ENCODE results near the gene HHAT.

The HHAT gene

DNA sequence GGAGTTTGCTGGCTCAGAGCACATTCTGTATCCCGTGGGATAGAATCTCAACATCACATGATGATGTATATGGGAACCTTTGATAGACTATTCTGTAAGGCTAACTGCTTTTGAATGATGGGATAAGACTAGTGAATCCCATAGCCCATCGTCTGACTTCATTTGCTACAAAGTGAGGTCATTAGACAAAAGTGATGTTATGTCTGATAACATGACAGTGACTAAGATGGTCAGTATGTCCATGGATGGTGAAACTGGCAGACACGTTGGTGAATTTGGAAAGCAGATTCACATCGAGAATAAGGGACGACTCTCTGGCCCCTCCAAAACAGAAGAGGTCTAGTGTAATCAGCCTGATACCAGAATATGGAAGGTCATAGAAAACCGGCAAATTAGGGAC is 108.4 kb downstream of the HHAT start:
- Mint-ChIP-seq H3K27ac (no peak overlapping the region), H3K36me3 (peaks cover 16% of the 10 kb centered on the region), H3K27me3 (no peaks in the 10 kb centered on the region), H3K4me1 (peaks cover 3% of the 10 kb centered on the region), H3K4me3 (no peak overlapping the region), H3K9me3 (no peaks in the 10 kb centered on the region)
- DNase-seq (ENCODE audit: low spot score in 2 of 2) = no peak
- ATAC-seq (ENCODE audit: low read depth) = no peak

DNA sequence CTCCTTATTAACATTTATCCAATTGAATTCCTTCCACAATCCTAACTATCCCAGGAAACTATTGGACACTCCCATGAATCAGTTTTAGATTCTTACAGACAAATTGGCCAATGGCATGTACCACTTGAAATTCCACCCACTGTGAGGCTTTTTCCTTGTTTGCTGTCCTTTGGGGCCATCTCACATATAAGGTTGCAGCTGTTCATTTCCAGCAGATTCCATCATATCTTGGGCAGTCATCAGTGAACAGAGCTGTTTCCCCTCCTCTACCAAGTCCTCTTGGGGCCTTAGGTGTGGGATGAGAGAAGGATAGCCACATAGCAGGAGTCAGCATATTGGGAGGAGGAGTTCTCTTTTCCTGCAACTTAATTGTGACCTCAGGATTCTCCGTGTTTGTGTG is 109.1 kb downstream of the HHAT start:
- peaks cover 14% of the 10 kb centered on the region for H3K36me3 Mint-ChIP-seq
- ATAC-seq (ENCODE audit: low read depth) (no peak), DNase-seq (ENCODE audit: low spot score in 2 of 2) (no peak)
- no peaks in the 10 kb centered on the region for H3K9me3 Mint-ChIP-seq
- H3K4me1 Mint-ChIP-seq = peaks cover 3% of the 10 kb centered on the region
- H3K27ac Mint-ChIP-seq = no peak overlapping the region
- no peak overlapping the region for H3K4me3 Mint-ChIP-seq
- H3K27me3 Mint-ChIP-seq = no peaks in the 10 kb centered on the region

DNA sequence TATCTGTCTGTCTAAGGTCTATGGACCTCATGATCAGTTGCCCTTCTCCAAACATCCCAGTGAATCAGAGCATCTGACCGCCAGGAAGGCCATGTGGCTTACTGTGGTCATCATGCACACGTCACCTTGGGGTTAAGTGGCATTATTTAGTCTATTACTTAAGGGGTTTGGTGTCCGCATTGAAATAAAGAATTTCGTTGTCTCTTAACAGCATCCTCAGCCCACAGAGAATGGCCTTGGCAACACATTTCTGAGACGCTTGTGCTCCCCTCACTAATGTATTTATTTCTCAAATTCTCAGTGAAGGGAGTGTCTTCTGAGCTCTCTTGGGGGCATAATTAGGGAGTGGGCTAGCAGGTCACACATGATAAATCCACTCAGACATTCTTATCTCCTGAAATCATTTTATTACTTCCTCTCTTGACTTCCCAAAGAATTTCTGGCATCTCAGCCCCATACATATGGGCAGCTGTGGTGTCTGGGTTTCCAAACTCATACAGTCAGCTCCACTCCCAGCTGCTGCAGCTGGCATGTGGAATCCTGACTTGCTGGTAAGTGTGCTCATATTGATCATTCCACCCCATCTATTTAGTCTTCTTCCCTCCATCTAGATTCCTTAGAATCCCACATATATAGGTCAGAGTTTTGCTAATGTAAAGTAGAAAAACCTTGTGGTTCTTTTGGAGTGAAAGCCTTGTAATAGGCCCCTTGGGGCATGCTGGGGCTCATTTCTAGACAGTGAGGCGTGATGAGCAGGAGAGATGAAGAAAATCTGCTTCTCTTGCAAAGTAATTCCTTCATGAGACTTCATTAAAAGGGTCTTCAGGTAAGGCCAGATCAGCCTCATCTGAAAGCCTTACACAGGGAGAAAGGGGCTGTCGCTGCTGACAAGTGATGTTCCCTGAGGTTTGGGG is 110.5 kb downstream of the HHAT start:
- H3K27me3 Mint-ChIP-seq = no peaks in the 10 kb centered on the region
- peaks cover 3% of the 10 kb centered on the region for H3K4me1 Mint-ChIP-seq
- H3K9me3 Mint-ChIP-seq = no peaks in the 10 kb centered on the region
- no peak overlapping the region for H3K4me3 Mint-ChIP-seq
- peaks cover 11% of the 10 kb centered on the region for H3K36me3 Mint-ChIP-seq
- DNase-seq (ENCODE audit: low spot score in 2 of 2) = no peak
- no peak for ATAC-seq (ENCODE audit: low read depth)
- no peak overlapping the region for H3K27ac Mint-ChIP-seq

DNA sequence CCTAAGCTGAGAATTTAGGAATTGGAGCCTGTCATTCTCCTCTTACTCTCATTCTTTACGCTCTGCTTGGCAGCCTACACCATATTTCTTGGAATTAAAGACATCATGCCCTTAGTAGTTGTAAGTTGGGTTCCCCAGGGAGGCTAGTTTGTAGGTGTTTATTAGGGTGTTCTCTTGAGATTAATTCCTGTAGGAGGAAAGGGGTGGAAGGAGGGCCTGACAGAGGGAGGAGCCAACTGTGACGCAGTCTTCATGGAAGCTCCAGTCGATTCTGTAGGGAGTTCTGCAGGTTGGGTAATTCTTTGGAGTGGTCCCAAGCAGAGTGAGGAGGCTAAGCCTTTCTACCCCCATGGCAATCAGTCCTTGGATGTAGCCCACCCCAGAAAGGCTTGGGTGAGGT is 111.4 kb downstream of the HHAT start:
- Mint-ChIP-seq H3K9me3 (no peaks in the 10 kb centered on the region), H3K27ac (no peak overlapping the region), H3K4me3 (no peak overlapping the region), H3K27me3 (no peaks in the 10 kb centered on the region), H3K4me1 (peaks cover 3% of the 10 kb centered on the region), H3K36me3 (peaks cover 11% of the 10 kb centered on the region)
- ATAC-seq (ENCODE audit: low read depth) (no peak), DNase-seq (ENCODE audit: low spot score in 2 of 2) (no peak)

DNA sequence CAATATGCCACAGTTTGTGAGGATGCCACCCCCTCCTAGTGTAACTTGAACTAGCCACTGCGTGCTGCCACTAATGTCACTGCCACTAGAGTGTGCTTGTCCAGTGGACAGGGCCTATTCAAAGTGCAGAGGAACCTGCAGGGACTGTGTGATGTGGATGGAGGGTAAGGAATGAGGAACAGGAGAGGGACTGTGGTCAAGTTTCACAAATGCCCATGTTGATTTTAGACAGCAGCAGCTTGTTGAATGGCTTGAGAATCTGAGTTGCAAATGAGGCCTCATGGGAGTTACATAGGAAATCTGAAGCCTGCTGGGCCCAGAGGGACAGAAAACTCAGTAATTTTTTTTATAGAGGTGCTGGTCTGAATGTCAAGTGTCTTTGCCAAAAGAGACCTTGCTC is 112.3 kb downstream of the HHAT start:
- Mint-ChIP-seq H3K27ac (no peak overlapping the region), H3K4me1 (peaks cover 3% of the 10 kb centered on the region), H3K9me3 (no peaks in the 10 kb centered on the region), H3K4me3 (no peak overlapping the region), H3K27me3 (no peaks in the 10 kb centered on the region), H3K36me3 (peaks cover 11% of the 10 kb centered on the region)
- ATAC-seq (ENCODE audit: low read depth) = no peak
- DNase-seq (ENCODE audit: low spot score in 2 of 2) = no peak

DNA sequence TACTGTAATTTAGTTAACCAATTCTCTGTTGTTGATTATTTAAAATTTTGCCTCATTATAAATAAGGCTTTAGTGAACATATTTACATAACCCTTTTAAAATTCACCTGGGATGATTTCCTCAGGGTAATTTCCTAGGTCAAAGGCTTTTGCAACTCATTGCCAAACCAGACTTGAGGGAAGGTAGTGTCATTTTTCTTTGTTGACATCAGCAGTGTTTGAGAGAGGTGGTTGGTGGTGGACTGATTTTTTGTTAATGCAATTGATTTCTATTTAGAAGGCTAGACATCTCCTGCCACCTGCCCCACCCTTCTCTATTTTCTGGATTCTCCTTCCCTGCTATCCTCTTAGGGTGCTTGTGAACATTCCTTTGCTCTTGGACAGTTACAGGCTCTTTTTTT is 116.8 kb downstream of the HHAT start:
- peaks cover 14% of the 10 kb centered on the region for H3K36me3 Mint-ChIP-seq
- DNase-seq (ENCODE audit: low spot score in 2 of 2) = no peak
- H3K9me3 Mint-ChIP-seq = no peaks in the 10 kb centered on the region
- peaks cover 10% of the 10 kb centered on the region for H3K4me1 Mint-ChIP-seq
- H3K27ac Mint-ChIP-seq = no peak overlapping the region
- H3K27me3 Mint-ChIP-seq = no peaks in the 10 kb centered on the region
- H3K4me3 Mint-ChIP-seq = no peak overlapping the region
- ATAC-seq (ENCODE audit: low read depth) = no peak

DNA sequence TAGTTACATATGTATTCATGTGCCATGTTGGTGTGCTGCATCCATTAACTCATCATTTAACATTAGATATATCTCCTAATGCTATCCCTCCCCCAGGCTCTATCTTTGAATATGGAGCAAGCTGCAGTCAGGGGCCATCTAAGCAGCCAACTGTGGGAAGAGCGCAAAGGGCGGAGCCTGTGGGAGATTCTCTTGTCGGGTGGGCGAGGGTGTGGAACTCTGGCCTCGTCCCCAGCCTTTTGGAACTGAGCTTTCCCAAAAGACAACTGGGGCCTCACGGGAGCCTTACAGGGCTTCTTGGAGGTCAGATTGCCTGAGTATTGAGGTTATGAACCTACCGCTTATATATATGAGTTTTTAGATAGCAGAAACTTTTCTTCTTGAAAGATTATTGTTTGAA is 117.2 kb downstream of the HHAT start:
- Mint-ChIP-seq H3K36me3 (peaks cover 12% of the 10 kb centered on the region), H3K9me3 (no peaks in the 10 kb centered on the region), H3K27me3 (no peaks in the 10 kb centered on the region), H3K4me1 (peaks cover 9% of the 10 kb centered on the region), H3K27ac (no peak overlapping the region), H3K4me3 (no peak overlapping the region)
- DNase-seq (ENCODE audit: low spot score in 2 of 2) = no peak
- ATAC-seq (ENCODE audit: low read depth) = no peak

DNA sequence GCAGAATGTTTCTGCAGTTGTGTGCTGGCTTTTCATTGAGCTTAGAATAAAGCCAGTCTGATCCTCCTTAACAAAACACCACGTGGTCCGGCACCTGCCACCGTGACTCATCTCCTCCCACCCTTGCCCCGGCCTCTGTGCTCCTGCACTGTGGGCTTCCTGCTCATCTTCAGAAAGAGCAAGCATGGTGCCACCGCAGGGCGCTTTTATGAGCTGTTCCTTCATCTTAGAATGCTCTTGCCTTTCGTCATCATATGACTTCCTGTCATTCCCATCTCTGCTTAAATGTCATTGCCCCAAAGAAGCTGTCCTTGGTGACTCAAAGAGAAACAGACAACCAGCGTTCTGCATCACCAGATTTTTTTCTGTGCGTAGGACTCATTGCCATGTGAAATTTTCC is 117.8 kb downstream of the HHAT start:
- H3K36me3 Mint-ChIP-seq = peaks cover 11% of the 10 kb centered on the region
- peak; percentile 51 for ATAC-seq (ENCODE audit: low read depth)
- H3K4me3 Mint-ChIP-seq = peak overlapping the region; percentile 25

DNA sequence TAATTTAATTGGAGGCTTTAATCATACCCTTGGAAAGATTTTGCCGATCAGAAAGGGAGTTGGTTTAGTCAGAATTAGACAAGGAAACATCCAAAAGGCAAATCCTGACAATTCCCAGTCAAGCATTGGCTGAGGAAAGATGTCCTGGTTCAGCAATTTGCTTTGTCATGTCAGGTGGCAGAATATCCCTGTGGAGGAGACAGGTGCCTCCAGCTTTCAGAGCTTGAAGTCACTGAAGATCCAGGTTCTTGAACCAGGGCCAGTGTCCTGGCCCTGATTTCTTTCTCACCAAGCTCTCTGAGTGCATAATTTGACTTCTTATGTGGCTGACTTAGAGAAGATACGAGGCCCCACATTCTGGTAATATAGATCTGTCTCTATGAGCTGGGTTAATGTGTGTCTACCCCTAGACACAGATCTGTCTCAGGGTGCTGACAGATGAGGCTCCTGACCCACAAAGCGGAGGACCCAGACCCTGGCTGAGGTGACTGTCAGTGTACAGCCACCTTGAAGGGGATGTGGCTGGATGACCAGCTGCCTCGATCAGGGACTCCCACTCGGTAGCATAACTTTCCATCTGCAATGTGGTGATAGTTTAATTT is 118.9 kb downstream of the HHAT start:
- Mint-ChIP-seq H3K4me3 (no peak overlapping the region), H3K27me3 (no peaks in the 10 kb centered on the region), H3K36me3 (peaks cover 12% of the 10 kb centered on the region), H3K9me3 (no peaks in the 10 kb centered on the region), H3K27ac (no peak overlapping the region), H3K4me1 (peaks cover 8% of the 10 kb centered on the region)
- no peak for DNase-seq (ENCODE audit: low spot score in 2 of 2)
- no peak for ATAC-seq (ENCODE audit: low read depth)

More for the DNA sequence above, 117.8 kb downstream of the HHAT start:
- Mint-ChIP-seq H3K9me3 (no peaks in the 10 kb centered on the region), H3K27ac (peak overlapping the region; percentile 56), H3K4me1 (peaks cover 8% of the 10 kb centered on the region), H3K27me3 (no peaks in the 10 kb centered on the region)
- no peak for DNase-seq (ENCODE audit: low spot score in 2 of 2)

DNA sequence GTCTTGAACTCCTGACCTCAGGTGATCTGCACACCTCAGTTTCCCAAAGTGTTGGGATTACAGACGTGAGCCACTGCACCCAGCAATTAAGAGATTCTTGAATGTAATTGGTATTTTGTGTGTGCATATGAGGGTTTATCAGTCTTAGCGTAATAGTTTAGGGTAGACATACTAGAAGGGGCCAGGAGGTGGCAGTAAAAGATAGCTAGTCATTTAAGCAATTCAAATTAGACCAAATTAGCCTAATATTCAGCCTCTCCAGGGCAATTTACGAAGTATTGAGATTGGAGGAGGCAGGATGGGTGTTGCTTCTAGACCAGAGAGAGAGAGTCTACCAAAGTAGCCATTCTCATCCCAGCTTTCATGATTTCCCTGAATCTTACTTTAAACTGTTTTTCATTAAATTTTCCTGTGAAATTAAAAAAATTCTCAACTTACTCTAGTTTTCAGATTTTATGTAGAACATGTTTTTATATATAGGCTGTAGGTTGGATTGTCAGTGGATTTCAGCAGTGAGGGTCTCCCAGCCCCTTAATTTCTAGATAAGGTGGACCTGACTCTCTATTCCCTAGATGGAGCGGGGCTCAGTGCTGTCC is 119.7 kb downstream of the HHAT start:
- DNase-seq (ENCODE audit: low spot score in 2 of 2) = peak; percentile 12 to 15
- no peak overlapping the region for H3K4me3 Mint-ChIP-seq
- H3K27ac Mint-ChIP-seq = no peak overlapping the region
- H3K9me3 Mint-ChIP-seq = no peaks in the 10 kb centered on the region
- peaks cover 12% of the 10 kb centered on the region for H3K36me3 Mint-ChIP-seq
- H3K4me1 Mint-ChIP-seq = peaks cover 8% of the 10 kb centered on the region
- peak; percentile 24 for ATAC-seq (ENCODE audit: low read depth)
- H3K27me3 Mint-ChIP-seq = no peaks in the 10 kb centered on the region

DNA sequence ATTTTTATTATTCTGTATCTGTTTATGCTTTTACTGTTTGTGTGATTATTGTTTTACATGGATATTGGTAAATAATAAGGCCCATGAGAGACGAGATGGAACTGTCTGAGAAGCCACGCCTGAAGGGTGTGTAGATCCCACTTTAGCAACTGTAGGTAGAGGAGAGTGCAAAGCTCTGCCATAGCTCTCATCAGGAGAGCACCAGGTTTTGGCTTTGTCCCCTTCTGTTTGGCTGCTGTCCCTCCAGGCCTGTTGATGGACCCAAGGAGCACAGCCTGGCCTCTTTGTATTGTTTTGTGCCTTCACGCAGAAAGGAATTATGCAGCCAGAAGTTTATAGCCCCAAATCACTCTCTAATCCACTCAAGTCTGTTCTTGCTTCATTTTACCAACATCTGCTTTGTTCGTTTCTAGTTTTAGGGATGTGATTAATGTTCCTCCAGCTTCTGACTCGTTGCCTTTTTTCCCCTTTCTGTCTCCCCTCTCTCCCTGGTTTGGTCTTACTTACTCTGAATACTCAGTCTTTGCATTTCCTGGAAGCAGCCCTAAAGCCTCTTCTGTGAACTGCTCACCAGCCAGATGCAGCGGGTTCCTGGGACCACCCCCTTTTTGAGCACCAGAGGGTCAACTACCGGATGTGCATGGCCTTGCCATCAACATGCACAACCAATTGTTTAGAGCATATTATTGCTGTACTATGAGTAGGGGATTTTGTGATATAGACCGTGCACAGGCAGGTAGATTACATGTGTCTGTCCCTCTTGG is 127.3 kb downstream of the HHAT start:
- no peak for DNase-seq (ENCODE audit: low spot score in 2 of 2)
- no peak overlapping the region for H3K4me3 Mint-ChIP-seq
- no peak for ATAC-seq (ENCODE audit: low read depth)
- peaks cover 18% of the 10 kb centered on the region for H3K36me3 Mint-ChIP-seq
- no peak overlapping the region for H3K27ac Mint-ChIP-seq
- H3K27me3 Mint-ChIP-seq = no peaks in the 10 kb centered on the region
- no peaks in the 10 kb centered on the region for H3K4me1 Mint-ChIP-seq
- no peaks in the 10 kb centered on the region for H3K9me3 Mint-ChIP-seq

DNA sequence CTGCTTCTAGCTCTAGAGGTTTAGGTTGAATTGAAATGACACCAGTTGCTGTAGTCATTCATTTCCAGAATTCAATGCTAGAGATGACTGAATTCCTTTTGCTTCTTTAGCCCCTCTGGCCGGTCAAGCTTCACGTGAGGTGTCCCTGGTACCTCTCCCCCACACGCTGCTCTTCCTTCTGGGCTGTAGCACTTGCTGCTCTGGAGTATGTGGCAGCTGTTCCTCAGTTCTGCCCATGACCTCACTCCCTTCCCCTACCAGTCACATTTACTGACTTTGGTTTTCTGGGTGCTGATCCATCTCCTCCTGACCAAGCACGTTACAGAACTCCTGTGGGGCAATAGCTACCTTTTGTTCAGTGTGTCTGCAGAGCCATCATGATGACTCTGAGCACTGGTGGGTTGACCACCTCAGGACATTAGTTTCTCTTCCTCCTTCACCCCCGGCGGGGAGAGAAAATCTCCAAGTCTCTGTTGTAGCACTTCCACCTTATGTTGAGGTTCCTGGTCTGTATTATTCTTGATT is 128.1 kb downstream of the HHAT start:
- ATAC-seq (ENCODE audit: low read depth) = no peak
- H3K4me3 Mint-ChIP-seq = no peak overlapping the region
- H3K4me1 Mint-ChIP-seq = no peaks in the 10 kb centered on the region
- no peaks in the 10 kb centered on the region for H3K27me3 Mint-ChIP-seq
- H3K36me3 Mint-ChIP-seq = peaks cover 18% of the 10 kb centered on the region
- DNase-seq (ENCODE audit: low spot score in 2 of 2) = no peak
- H3K27ac Mint-ChIP-seq = no peak overlapping the region
- H3K9me3 Mint-ChIP-seq = no peaks in the 10 kb centered on the region

DNA sequence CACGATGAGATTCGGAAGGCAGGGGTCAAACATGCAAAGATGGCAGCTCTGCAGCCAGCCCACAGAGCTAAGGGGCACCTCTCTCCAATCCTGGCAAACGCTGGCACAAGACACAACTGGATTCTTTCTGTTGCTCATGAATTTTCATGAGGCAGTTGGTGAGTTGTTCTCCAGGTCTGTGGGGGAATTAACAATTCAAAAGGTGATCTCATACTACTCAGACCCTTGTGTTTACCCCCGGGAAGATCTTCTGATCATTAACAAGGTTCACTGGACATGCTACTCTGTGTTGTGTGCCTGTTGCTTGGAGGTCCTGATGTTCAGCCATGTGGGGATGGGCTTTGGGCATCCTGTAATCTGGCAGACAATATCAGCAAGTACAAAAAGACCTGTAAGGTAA is 128.9 kb downstream of the HHAT start:
- no peak for ATAC-seq (ENCODE audit: low read depth)
- DNase-seq (ENCODE audit: low spot score in 2 of 2) = no peak
- H3K27me3 Mint-ChIP-seq = no peaks in the 10 kb centered on the region
- H3K27ac Mint-ChIP-seq = no peak overlapping the region
- no peaks in the 10 kb centered on the region for H3K9me3 Mint-ChIP-seq
- H3K4me1 Mint-ChIP-seq = no peaks in the 10 kb centered on the region
- no peak overlapping the region for H3K4me3 Mint-ChIP-seq
- H3K36me3 Mint-ChIP-seq = peaks cover 17% of the 10 kb centered on the region

Data from memory B cell (primary cell).